DMS 273 (cell line): ENCODE data around the gene PCBP2.

Experiments used
- DNase-seq: peaks from one replicate; lab custom pipeline; 2025; ENCODE audit not compliant: unreplicated experiment; lab: John Stamatoyannopoulos, UW

PCBP2 gene

GRCh38 chr12:53492830-53493609 lies 41.1 kb downstream of the PCBP2 start:
- DNase-seq = peak; percentile 91

- DNase-seq = peak; percentile 42
Measured at GRCh38 chr12:53493610-53494391, 41.9 kb downstream of the PCBP2 start.

- peak; percentile 54 for DNase-seq
Measured at GRCh38 chr12:53495903-53496751, 44.2 kb downstream of the PCBP2 start.

GRCh38 chr12:53496752-53497032 lies 44.8 kb downstream of the PCBP2 start:
- DNase-seq = no peak

- no peak for DNase-seq
Measured at GRCh38 chr12:53497461-53497860, 45.6 kb downstream of the PCBP2 start.

GRCh38 chr12:53498235-53498630 lies 46.3 kb downstream of the PCBP2 start:
- DNase-seq = no peak

- peak; percentile 67 for DNase-seq
Measured at GRCh38 chr12:53499266-53500141, 47.6 kb downstream of the PCBP2 start, which contains the start of gene MAP3K12. MAP3K12 (minus strand) TSS chr12:53499458; CDS start chr12:53487391, 12,067 bp downstream.

GRCh38 chr12:53500142-53500775 lies 48.4 kb downstream of the PCBP2 start:
- DNase-seq = no peak

- peak; percentile 98 for DNase-seq
Measured at GRCh38 chr12:53500776-53501614, 49.1 kb downstream of the PCBP2 start, which contains the start of gene TARBP2. TARBP2 (plus strand) TSS chr12:53501283; CDS start chr12:53501409, 126 bp downstream.

- DNase-seq = no peak
Measured at GRCh38 chr12:53501615-53502181, 49.8 kb downstream of the PCBP2 start.

- DNase-seq = no peak
Measured at GRCh38 chr12:53502331-53502730, 50.4 kb downstream of the PCBP2 start.

GRCh38 chr12:53502983-53503728 lies 51.3 kb downstream of the PCBP2 start:
- DNase-seq = no peak

GRCh38 chr12:53504004-53504920 lies 52.4 kb downstream of the PCBP2 start:
- no peak for DNase-seq

GRCh38 chr12:53505086-53505485 lies 53.2 kb downstream of the PCBP2 start:
- DNase-seq = no peak

GRCh38 chr12:53505555-53506449 lies 53.9 kb downstream of the PCBP2 start:
- DNase-seq = no peak

- no peak for DNase-seq
Measured at GRCh38 chr12:53506450-53506785, 54.5 kb downstream of the PCBP2 start.
